RKO (cell line): ENCODE results near the gene TDRD3.
A peak's percentile ranks its signal among the peaks of the same experiment; 100 is the strongest.
"Not testable (repeated sequence)": the region's sequence is repeated elsewhere in the genome, so short reads cannot be mapped to it uniquely, and the experiment has no call there.

Source experiments
- DNase-seq: peaks from one replicate; pipeline ENCODE4 v3.0.0-alpha.2; 2016; ENCODE audit warnings: low spot score

Gene TDRD3

GRCh38 chr13:60396783-60397703, at the start of gene TDRD3:
TSS of gene TDRD3 (plus strand) at chr13:60397220. CDS start at chr13:60397365, 145 bp downstream.
- DNase-seq: peak; percentile 92

GRCh38 chr13:60347690-60348089, 49.3 kb upstream of the TDRD3 start:
- DNase-seq: no peak

GRCh38 chr13:60348097-60348496, 48.9 kb upstream of the TDRD3 start:
- DNase-seq: no peak

- peak; percentile 6 for DNase-seq
Measured at GRCh38 chr13:60351326-60351725, 45.7 kb upstream of the TDRD3 start.

- no peak for DNase-seq
Measured at GRCh38 chr13:60351855-60352615, 45.0 kb upstream of the TDRD3 start.

GRCh38 chr13:60352644-60353043, 44.4 kb upstream of the TDRD3 start:
- DNase-seq: no peak

- DNase-seq: no peak
Measured at GRCh38 chr13:60355056-60355455, 42.0 kb upstream of the TDRD3 start.

- DNase-seq: no peak
Measured at GRCh38 chr13:60356970-60357369, 40.0 kb upstream of the TDRD3 start.

- no peak for DNase-seq
Measured at GRCh38 chr13:60358453-60358852, 38.6 kb upstream of the TDRD3 start.

GRCh38 chr13:60363288-60363687, 33.7 kb upstream of the TDRD3 start:
- no peak for DNase-seq

GRCh38 chr13:60369242-60369641, 27.8 kb upstream of the TDRD3 start:
- peak; percentile 28 for DNase-seq

- no peak for DNase-seq
Measured at GRCh38 chr13:60370343-60370742, 26.7 kb upstream of the TDRD3 start.

GRCh38 chr13:60372141-60372540, 24.9 kb upstream of the TDRD3 start:
- no peak for DNase-seq

GRCh38 chr13:60379282-60379681, 17.7 kb upstream of the TDRD3 start:
- not testable (repeated sequence) for DNase-seq

- DNase-seq: peak; percentile 38
Measured at GRCh38 chr13:60379837-60380565, 17.0 kb upstream of the TDRD3 start.

- no peak for DNase-seq
Measured at GRCh38 chr13:60384911-60385310, 12.1 kb upstream of the TDRD3 start.

GRCh38 chr13:60386250-60386649, 10.8 kb upstream of the TDRD3 start:
- no peak for DNase-seq

- no peak for DNase-seq
Measured at GRCh38 chr13:60392131-60392530, 4.9 kb upstream of the TDRD3 start.

GRCh38 chr13:60395971-60396782, 843 bp upstream of the TDRD3 start:
- peak; percentile 96 for DNase-seq

GRCh38 chr13:60397704-60398378, 821 bp downstream of the TDRD3 start:
- DNase-seq: peak; percentile 73

- no peak for DNase-seq
Measured at GRCh38 chr13:60398379-60398891, 1.4 kb downstream of the TDRD3 start.
